ENCODE measurements around the gene CNTNAP2.

CNTNAP2 gene

DNA sequence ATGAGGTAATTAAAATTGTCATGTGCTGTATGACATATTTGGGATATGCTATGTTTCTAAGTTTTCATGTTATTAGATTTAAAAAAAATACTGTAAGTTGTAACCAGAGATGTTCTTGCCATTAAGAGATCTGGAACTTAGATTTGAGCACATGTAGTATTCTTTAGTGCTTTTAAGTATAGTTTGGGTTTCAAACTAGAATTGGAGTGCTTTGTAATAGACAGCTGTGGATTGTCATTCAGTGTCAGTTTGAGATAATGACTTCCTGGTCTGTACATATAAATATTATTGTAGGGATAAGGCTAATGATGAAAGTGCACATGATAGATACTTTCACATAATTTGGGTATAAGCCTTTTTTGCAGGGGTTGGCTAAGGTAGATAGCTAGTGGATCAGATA, 936.2 kb downstream of the CNTNAP2 start:
- no peak for DNase-seq (ENCODE audit: extremely low read depth, low read depth)
- TF ChIP-seq, protein P1, sequence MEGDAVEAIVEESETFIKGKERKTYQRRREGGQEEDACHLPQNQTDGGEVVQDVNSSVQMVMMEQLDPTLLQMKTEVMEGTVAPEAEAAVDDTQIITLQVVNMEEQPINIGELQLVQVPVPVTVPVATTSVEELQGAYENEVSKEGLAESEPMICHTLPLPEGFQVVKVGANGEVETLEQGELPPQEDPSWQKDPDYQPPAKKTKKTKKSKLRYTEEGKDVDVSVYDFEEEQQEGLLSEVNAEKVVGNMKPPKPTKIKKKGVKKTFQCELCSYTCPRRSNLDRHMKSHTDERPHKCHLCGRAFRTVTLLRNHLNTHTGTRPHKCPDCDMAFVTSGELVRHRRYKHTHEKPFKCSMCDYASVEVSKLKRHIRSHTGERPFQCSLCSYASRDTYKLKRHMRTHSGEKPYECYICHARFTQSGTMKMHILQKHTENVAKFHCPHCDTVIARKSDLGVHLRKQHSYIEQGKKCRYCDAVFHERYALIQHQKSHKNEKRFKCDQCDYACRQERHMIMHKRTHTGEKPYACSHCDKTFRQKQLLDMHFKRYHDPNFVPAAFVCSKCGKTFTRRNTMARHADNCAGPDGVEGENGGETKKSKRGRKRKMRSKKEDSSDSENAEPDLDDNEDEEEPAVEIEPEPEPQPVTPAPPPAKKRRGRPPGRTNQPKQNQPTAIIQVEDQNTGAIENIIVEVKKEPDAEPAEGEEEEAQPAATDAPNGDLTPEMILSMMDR (IDR thresholded peaks at IDR 0.05; ENCODE audit: low read depth, low read length, missing control alignments) = no peak

DNA sequence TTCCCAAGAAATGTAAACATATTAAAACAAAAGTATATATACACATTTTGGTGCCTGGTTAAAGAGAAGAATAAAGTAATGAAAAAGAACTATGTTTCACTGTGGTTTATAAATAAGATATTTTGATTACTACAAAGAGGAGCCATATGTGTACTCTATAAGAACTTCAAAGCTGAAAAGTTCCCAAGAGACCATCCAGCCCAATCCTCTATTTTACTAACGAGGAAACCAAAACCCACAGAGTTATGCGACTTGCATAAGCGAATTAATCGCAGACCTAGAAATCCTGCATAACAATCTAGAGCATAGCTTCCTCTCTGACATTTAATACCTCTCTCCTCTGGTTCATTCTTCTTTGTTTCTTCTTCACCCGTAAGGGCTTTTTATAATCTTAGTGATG, 937.1 kb downstream of the CNTNAP2 start:
- no peak for DNase-seq (ENCODE audit: extremely low read depth, low read depth)
- H3K4me3 ChIP-seq (replicated peaks; ENCODE audit: low read depth, low read length) = no peak overlapping the region
- TF ChIP-seq, protein P1 (IDR thresholded peaks at IDR 0.05; ENCODE audit: low read depth, low read length, missing control alignments) = no peak

More for the DNA sequence above, 936.2 kb downstream of the CNTNAP2 start:
- no peak overlapping the region for H3K4me3 ChIP-seq (replicated peaks; ENCODE audit: low read depth, low read length)

DNA sequence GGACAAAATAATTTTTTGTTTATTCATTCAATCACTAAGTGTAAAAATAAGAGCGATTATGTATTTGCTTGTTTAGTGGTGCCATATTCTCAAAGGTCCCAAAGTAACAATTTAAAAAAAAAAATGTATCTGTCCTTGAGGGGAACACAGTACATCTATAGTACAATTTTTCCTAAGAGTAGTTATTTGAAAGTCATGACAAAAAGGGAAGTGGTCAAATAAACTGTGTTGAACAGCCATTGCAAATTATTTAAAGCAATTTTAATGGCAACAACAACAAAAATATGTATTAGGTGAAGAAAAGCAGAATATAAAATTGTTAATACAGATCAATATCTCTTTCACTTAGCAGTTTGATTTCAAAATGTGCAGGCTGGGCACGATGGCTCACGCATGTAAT, 943.5 kb downstream of the CNTNAP2 start:
- no peak overlapping the region for H3K4me3 ChIP-seq (replicated peaks; ENCODE audit: low read depth, low read length)
- DNase-seq (ENCODE audit: extremely low read depth, low read depth) = no peak
- TF ChIP-seq, protein P1 (IDR thresholded peaks at IDR 0.05; ENCODE audit: low read depth, low read length, missing control alignments) = no peak

DNA sequence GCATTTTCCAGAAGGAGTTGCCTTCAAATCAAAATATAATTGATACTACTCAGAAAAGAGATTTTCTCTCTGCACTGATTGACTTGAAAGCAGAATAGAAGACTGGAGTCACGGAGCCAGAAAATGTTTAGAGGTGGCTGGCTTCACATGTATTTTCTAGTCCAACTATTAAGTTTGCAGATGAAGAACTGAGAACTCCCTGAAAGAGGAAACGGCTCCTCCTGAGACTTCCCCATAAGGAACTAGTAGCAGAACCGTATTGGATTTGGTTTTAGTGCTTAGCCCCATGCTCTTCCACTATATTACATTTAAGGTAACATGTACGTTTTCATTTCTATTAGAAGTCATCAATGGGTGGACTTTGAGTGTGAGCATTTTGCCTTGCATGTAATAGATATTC, 946.3 kb downstream of the CNTNAP2 start:
- no peak for DNase-seq (ENCODE audit: extremely low read depth, low read depth)
- TF ChIP-seq, protein P1 (IDR thresholded peaks at IDR 0.05; ENCODE audit: low read depth, low read length, missing control alignments) = no peak

DNA sequence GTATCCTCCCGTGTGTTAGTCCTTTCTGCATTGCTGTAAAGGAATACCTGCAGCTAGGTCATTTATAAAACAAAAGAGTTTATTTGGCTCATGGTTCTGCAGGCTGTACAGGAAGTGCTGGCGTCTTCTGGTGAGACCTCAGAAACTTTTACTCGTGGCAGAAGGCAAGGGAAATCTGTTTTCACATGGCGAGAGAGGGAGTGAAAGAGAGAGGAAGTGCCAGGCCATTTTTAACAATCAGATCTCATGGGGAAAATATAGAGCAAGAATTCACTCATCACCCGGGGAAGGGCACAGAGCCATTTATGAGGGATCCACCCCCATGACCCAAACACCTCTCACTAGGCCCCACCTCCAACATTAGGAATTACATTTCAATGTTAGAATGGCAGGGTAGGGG, 952.2 kb downstream of the CNTNAP2 start:
- TF ChIP-seq, protein P1 (IDR thresholded peaks at IDR 0.05; ENCODE audit: low read depth, low read length, missing control alignments) = no peak
- no peak overlapping the region for H3K4me3 ChIP-seq (replicated peaks; ENCODE audit: low read depth, low read length)
- DNase-seq (ENCODE audit: extremely low read depth, low read depth) = no peak

More for the DNA sequence above, 946.3 kb downstream of the CNTNAP2 start:
- no peak overlapping the region for H3K4me3 ChIP-seq (replicated peaks; ENCODE audit: low read depth, low read length)

DNA sequence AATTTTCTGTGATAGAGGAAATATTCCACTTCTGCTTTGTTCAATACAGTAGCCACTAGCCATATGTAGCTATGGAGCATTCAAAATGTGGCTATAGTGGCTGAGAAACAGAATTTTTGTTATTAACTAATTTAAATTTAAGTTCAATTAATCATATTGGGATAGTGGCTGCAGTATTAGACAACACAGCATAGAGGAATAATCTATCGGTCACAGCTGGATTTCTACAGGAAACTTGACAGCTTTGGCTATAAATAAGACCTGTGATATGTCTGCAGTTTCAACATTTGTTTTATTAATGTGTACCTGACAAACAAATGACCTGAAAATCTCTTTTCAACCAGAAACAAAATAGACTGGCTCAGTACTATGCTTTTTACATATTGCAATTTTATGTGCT, 953.2 kb downstream of the CNTNAP2 start:
- DNase-seq (ENCODE audit: extremely low read depth, low read depth) = no peak
- TF ChIP-seq, protein P1 (IDR thresholded peaks at IDR 0.05; ENCODE audit: low read depth, low read length, missing control alignments) = no peak
- no peak overlapping the region for H3K4me3 ChIP-seq (replicated peaks; ENCODE audit: low read depth, low read length)

DNA sequence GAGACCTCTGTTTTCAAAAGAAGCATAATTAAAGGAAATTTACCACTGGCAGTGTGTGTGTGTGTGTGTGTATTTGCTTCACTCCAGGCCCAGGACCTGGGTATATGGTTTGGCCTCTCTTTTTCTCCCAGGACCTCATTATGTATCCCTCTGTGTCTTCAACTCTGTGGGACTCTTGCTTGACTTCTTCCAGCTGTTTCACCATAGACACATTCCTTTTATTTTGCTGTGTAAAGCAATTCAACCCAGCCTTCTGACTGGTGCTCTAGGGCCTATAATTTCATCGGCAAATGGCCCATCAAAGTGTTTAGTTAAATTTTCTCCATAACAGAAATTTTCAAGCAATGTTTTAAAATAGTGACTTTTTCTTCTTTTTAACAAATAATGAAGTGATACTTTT, 954.3 kb downstream of the CNTNAP2 start:
- TF ChIP-seq, protein P1 (IDR thresholded peaks at IDR 0.05; ENCODE audit: low read depth, low read length, missing control alignments) = no peak
- DNase-seq (ENCODE audit: extremely low read depth, low read depth) = no peak
- H3K4me3 ChIP-seq (replicated peaks; ENCODE audit: low read depth, low read length) = no peak overlapping the region
